B cell (primary cell): ENCODE results near the gene ETNPPL.

ENCODE experiments used
- EZH2 ChIP-seq: IDR thresholded peaks from 2 replicates; pipeline ENCODE4 v1.6.1; 2012; ENCODE audit warnings: borderline replicate concordance, low read depth, mild to moderate bottlenecking, moderate library complexity, low read length; ENCODE audit not compliant: insufficient read depth, poor library complexity, severe bottlenecking
- TF ChIP-seq, protein P1 (sequence below): fragments of 200-600 bp; IDR thresholded peaks from one replicate; pipeline ENCODE4 v1.8.0; 2022; ENCODE audit warnings: antibody characterized with exemption, mild to moderate bottlenecking

DNA sequence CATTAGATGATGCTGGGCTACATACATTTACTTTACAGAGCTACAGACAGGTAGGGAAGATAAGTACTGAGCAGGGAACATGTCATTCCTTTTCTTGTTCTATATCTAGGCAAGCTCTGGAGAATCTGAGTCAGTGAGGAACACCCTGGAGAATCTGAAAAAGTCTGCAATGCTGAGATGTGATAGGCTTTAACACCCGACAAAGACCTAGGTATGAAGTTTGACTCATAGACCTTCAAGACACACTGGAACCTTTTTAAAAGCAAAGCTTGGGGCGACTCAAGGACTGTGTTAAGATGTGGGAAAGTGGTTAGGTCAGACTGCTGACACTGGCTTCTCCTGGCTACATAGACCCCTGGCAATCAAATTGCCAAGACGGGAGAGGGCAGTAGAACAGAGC lies 69.6 kb downstream of the ETNPPL start:
- TF ChIP-seq, protein P1, sequence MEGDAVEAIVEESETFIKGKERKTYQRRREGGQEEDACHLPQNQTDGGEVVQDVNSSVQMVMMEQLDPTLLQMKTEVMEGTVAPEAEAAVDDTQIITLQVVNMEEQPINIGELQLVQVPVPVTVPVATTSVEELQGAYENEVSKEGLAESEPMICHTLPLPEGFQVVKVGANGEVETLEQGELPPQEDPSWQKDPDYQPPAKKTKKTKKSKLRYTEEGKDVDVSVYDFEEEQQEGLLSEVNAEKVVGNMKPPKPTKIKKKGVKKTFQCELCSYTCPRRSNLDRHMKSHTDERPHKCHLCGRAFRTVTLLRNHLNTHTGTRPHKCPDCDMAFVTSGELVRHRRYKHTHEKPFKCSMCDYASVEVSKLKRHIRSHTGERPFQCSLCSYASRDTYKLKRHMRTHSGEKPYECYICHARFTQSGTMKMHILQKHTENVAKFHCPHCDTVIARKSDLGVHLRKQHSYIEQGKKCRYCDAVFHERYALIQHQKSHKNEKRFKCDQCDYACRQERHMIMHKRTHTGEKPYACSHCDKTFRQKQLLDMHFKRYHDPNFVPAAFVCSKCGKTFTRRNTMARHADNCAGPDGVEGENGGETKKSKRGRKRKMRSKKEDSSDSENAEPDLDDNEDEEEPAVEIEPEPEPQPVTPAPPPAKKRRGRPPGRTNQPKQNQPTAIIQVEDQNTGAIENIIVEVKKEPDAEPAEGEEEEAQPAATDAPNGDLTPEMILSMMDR, result no peak
- TF ChIP-seq EZH2, result no peak
